ENCODE data around the gene EPHA2.

The EPHA2 gene

GRCh38 chr1:16158025-16158424 is 2.2 kb upstream of the EPHA2 start:
- no peak for DNase-seq (ENCODE audit: low spot score)
- Histone ChIP-seq H3K4me3 (no peak overlapping the region), H3K27ac (no peak overlapping the region)
- TF ChIP-seq CTCF (IDR thresholded peaks at IDR 0.05), result no peak

GRCh38 chr1:16156848-16157495 is 1.1 kb upstream of the EPHA2 start:
- TF ChIP-seq CTCF (IDR thresholded peaks at IDR 0.05), result no peak
- no peak for DNase-seq (ENCODE audit: low spot score)
- Histone ChIP-seq H3K4me3 (no peak overlapping the region), H3K27ac (peak overlapping the region; percentile 69 to 90)

- H3K4me3 ChIP-seq, result peak overlapping the region; percentile 74
- TF ChIP-seq CTCF (IDR thresholded peaks at IDR 0.05), result no peak
- no peak for DNase-seq (ENCODE audit: low spot score)
- H3K27ac ChIP-seq, result peak overlapping the region in 1 of 2 donors; percentile 90
Observed at GRCh38 chr1:16153999-16154673, 1.7 kb downstream of the EPHA2 start.

GRCh38 chr1:16153096-16153998 is 2.5 kb downstream of the EPHA2 start:
- Histone ChIP-seq H3K4me3 (peak overlapping the region; percentile 74), H3K27ac (peak overlapping the region in 1 of 2 donors; percentile 90)
- TF ChIP-seq CTCF (IDR thresholded peaks at IDR 0.05), result no peak
- DNase-seq (ENCODE audit: low spot score), result no peak

DNA sequence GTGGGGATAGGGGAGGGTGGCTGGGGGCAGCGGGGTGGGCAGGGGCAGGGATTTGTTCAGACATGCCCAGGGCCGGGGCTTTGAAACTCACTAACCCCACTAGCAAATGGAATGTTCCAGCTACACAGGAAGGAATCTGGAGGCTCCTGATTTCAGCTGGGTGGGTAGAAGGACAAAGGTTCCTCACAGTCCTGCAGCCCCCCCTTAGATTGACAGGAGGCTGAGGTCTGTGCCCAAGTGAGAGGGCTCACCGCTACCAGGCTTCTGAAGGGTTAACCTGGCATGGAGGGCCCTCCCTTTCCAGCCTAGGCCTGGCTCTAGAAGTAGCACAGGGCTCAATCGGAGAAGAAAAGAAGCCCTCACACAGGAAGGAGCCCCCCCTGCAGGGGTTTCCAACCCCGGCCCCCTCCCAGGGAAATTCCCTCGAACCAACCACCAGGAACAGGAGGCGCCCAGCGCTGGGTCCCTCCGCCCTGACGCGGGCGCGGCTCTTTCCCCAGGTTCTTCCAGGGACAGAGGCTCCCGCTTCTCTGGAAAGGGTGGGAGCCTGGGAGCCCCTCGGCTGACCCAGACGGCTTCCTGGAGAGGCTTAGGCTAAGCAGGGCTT is 3.3 kb downstream of the EPHA2 start:
- no peak for TF ChIP-seq CTCF (IDR thresholded peaks at IDR 0.05)
- DNase-seq (ENCODE audit: low spot score), result no peak
- peak overlapping the region; percentile 74 for H3K4me3 ChIP-seq
- H3K27ac ChIP-seq, result peak overlapping the region in 1 of 2 donors; percentile 90

DNA sequence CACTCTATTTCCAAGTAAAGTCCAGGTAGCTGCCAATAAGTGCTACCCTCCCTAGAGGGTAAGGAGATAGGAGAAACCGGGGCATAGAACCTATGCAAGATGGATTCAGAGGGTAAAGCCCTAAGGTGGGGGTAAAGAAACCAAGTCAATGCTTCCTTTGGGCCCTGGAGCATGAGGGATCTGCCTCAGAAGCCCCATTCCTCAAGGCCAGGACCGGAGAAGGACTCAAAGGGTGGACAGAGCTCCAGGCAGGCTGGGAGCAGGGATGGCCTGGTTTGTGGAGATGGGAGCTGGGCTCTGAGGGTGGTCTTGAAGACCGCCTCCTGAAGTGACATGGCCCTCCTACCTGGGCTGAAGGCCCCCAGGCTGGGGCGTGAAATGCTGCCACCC is 3.9 kb downstream of the EPHA2 start:
- no peak for TF ChIP-seq CTCF (IDR thresholded peaks at IDR 0.05)
- no peak for DNase-seq (ENCODE audit: low spot score)
- H3K4me3 ChIP-seq, result peak overlapping the region; percentile 74
- H3K27ac ChIP-seq, result peak overlapping the region in 1 of 2 donors; percentile 90

Data from coronary artery (tissue), 2 donors.